SK-N-SH (cell line): ENCODE data around the gene TMEM138. TPM values are rescaled to one million over a fixed set of nuclear protein-coding genes. Genes with fewer than 3 reads are reported as not detected.

ENCODE experiments used
- CTCF ChIA-PET: fragments of 300-600, 350-600 bp; formaldehyde crosslinking; extraction: SDS; loops from one replicate; lab custom pipeline; 2021; lab: Yijun Ruan, JAX
- POLR2A ChIA-PET: fragments of 350-600 bp; sonication (Branson Sonifier 250); formaldehyde crosslinking; extraction: SDS; loops from one replicate; lab custom pipeline; 2020; ENCODE audit warnings: antibody characterized with exemption, inconsistent platforms; lab: Yijun Ruan, JAX
- DNase-seq: peaks from one replicate; pipeline ENCODE4 v3.0.0; 2012
- H2AFZ ChIP-seq: fragments of 200-600 bp; sonication (generic); 2 replicates; pipeline ENCODE4 v1.8.1; 2016; ENCODE audit warnings: antibody characterized with exemption, mild to moderate bottlenecking, low read depth
- H3F3A ChIP-seq: fragments of 200-600 bp; sonication (generic); replicated peaks from 2 replicates; pipeline ENCODE3; 2016; ENCODE audit warnings: antibody characterized with exemption, mild to moderate bottlenecking; ENCODE audit not compliant: insufficient read depth
- H3K27ac ChIP-seq, 2 experiments: fragments of 200-500 bp in 1 of 2; fragments of 200-600 bp in 1 of 2; sonication (Bioruptor generic) in 1 of 2; sonication (generic), shearing (Covaris generic) in 1 of 2; 2 replicates each; pipeline versions ENCODE4 v1.5.1 to v1.6.1; 2014 to 2016; ENCODE audit warnings: low read depth in 2 of 2, inconsistent platforms in 1 of 2, low read length in 1 of 2, mild to moderate bottlenecking in 1 of 2, mixed read lengths in 1 of 2
- H3K27me3 ChIP-seq: fragments of 200-600 bp; sonication (generic), shearing (Covaris generic); 2 replicates; pipeline ENCODE4 v1.6.1; 2016; ENCODE audit warnings: mixed run types; ENCODE audit not compliant: insufficient read depth
- H3K36me3 ChIP-seq, 2 experiments: fragments of 200-500 bp in 1 of 2; fragments of 200-600 bp in 1 of 2; sonication (Bioruptor generic) in 1 of 2; sonication (generic) in 1 of 2; replicated peaks in 1 of 2; 2 replicates each; pipeline versions ENCODE3 to v1.5.1; 2014 to 2016; ENCODE audit warnings: low read length in 1 of 2, mild to moderate bottlenecking in 1 of 2; ENCODE audit not compliant: insufficient read depth in 2 of 2, control insufficient read depth in 1 of 2
- H3K4me1 ChIP-seq, 2 experiments: fragments of 200-500 bp in 1 of 2; fragments of 200-600 bp in 1 of 2; sonication (Bioruptor generic) in 1 of 2; sonication (generic), shearing (Covaris generic) in 1 of 2; 2 replicates each; pipeline versions ENCODE4 v1.5.1 to v1.6.1; 2014 to 2016; ENCODE audit warnings: low read depth in 1 of 2, low read length in 1 of 2, mixed run types in 1 of 2; ENCODE audit not compliant: insufficient read depth in 2 of 2, control insufficient read depth in 1 of 2
- H3K4me2 ChIP-seq: fragments of 200-600 bp; sonication (generic), shearing (Covaris generic); 2 replicates; pipeline ENCODE4 v1.6.1; 2017; ENCODE audit warnings: mixed run types
- H3K4me3 ChIP-seq, 2 experiments: fragments of 200-500 bp in 1 of 2; fragments of 200-600 bp in 1 of 2; sonication (Bioruptor generic) in 1 of 2; sonication (generic), shearing (Covaris generic) in 1 of 2; 2 replicates each; pipeline versions ENCODE4 v1.5.1 to v1.8.1; 2014 to 2016; ENCODE audit warnings: low read depth in 2 of 2, inconsistent platforms in 1 of 2, low read length in 1 of 2, mild to moderate bottlenecking in 1 of 2, mixed read lengths in 1 of 2, moderate library complexity in 1 of 2
- H3K79me2 ChIP-seq: fragments of 200-600 bp; sonication (generic); 2 replicates; pipeline ENCODE4 v1.8.1; 2017; ENCODE audit warnings: mild to moderate bottlenecking; ENCODE audit not compliant: insufficient read depth
- H3K9ac ChIP-seq: fragments of 200-600 bp; sonication (generic); 2 replicates; pipeline ENCODE4 v1.6.1; 2017; ENCODE audit warnings: mixed run types
- H3K9me2 ChIP-seq: fragments of 200-600 bp; sonication (generic); 2 replicates; pipeline ENCODE4 v1.6.1; 2017; ENCODE audit warnings: mixed run types
- H3K9me3 ChIP-seq: fragments of 200-600 bp; sonication (generic); 2 replicates; pipeline ENCODE4 v1.6.1; 2017; ENCODE audit warnings: mixed run types, mild to moderate bottlenecking, moderate library complexity
- H4K20me1 ChIP-seq: fragments of 200-600 bp; sonication (generic); 2 replicates; pipeline ENCODE4 v1.6.1; 2017; ENCODE audit warnings: mild to moderate bottlenecking, mixed run types; ENCODE audit not compliant: insufficient read depth
- CHD2 ChIP-seq: fragments of 150-350 bp; IDR thresholded peaks from 2 replicates; pipeline ENCODE4 v1.6.1; 2018; ENCODE audit warnings: low read length; ENCODE audit not compliant: partially characterized antibody
- CTCF ChIP-seq: fragments of 200-600 bp; sonication (generic); IDR thresholded peaks from 2 replicates; pipeline ENCODE4 v1.6.1; 2017; ENCODE audit warnings: antibody characterized with exemption, mild to moderate bottlenecking, moderate library complexity
- FOSL2 ChIP-seq: IDR thresholded peaks from 2 replicates; pipeline ENCODE4 v1.4.0; 2012; ENCODE audit warnings: low read depth, mild to moderate bottlenecking, moderate library complexity, borderline replicate concordance
- JUND ChIP-seq: IDR thresholded peaks from 2 replicates; pipeline ENCODE4 v1.4.0; 2012
- MXI1 ChIP-seq: IDR thresholded peaks from 2 replicates; pipeline ENCODE4 v1.6.1; 2012; ENCODE audit warnings: mild to moderate bottlenecking, low read depth, low read length, improper control_type of control experiment
- NFIC ChIP-seq: IDR thresholded peaks from 2 replicates; pipeline ENCODE4 v1.4.0; 2012; ENCODE audit warnings: borderline replicate concordance
- PBX3 ChIP-seq: IDR thresholded peaks from 2 replicates; pipeline ENCODE4; 2012
- RCOR1 ChIP-seq: fragments of 150-350 bp; IDR thresholded peaks from 2 replicates; pipeline ENCODE4 v1.6.1; 2017; ENCODE audit warnings: antibody characterized with exemption, low read length
- REST ChIP-seq: IDR thresholded peaks from 2 replicates; pipeline ENCODE4 v1.6.1; 2012; ENCODE audit warnings: mild to moderate bottlenecking, low read depth, low read length, moderate library complexity
- SMC3 ChIP-seq: IDR thresholded peaks from 2 replicates; pipeline ENCODE4 v1.6.1; 2012; ENCODE audit warnings: low read depth, low read length, improper control_type of control experiment
- TAF1 ChIP-seq: IDR thresholded peaks from 2 replicates; pipeline ENCODE4 v1.6.1; 2012; ENCODE audit warnings: low read depth, mild to moderate bottlenecking, low read length, moderate library complexity, borderline replicate concordance
- TCF12 ChIP-seq: IDR thresholded peaks from 2 replicates; pipeline ENCODE4 v1.4.0; 2012
- TEAD4 ChIP-seq: IDR thresholded peaks from 2 replicates; pipeline ENCODE4 v1.4.0; 2012; ENCODE audit warnings: mild to moderate bottlenecking, borderline replicate concordance; ENCODE audit not compliant: insufficient read depth
- USF1 ChIP-seq: IDR thresholded peaks from 2 replicates; pipeline ENCODE4 v1.4.0; 2012; ENCODE audit warnings: low read depth, borderline replicate concordance
- YY1 ChIP-seq: IDR thresholded peaks from 2 replicates; pipeline ENCODE4 v1.4.0; 2012; ENCODE audit warnings: low read depth, mild to moderate bottlenecking
- ZBTB33 ChIP-seq: IDR thresholded peaks from 2 replicates; pipeline ENCODE4 v1.4.0; 2012; ENCODE audit warnings: low read depth, borderline replicate concordance
- WGBS: methylation state at CpG from one replicate; pipeline ENCODE4 v1.1.6; 2017; ENCODE audit warnings: low lambda C conversion rate; 5-methylcytosine and 5-hydroxymethylcytosine counted together
- polyA plus RNA-seq, 3 experiments: library from polyadenylated mRNA; depleted of rRNA; stranded (reverse); fragments of >200 nt; gene quantifications; 2 replicates each; pipeline ENCODE4 v1.2.3, GENCODE V29; 2012

The TMEM138 gene
- polyA plus RNA-seq, 1 of the 3 experiments (the other 2 are of a cell fraction), result 82.2 TPM

DNA sequence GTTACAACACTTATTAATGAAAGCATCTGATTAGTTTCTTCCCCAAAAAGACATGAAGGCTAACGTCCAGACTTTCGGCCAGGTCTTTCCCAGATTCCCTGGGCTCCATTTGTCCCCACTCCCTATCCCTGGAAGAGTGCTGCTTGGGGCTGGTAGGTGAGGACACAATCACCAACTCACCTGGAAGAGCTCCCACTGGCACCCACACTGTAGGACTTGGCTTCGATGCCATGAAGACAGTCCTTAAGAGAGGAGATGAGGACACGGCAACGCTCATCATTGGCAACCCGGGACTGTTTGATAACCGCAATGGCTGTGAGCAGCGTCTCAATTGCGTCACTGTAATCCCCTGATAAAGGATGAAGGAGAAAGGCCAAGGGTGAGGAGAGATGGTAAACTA lies 49.4 kb downstream of the TMEM138 start (continued):
- no peak for TF ChIP-seq REST
- TF ChIP-seq USF1, result no peak

- H3F3A ChIP-seq, result peaks cover 5% of the 10 kb centered on the region
- POLR2A ChIA-PET, result interaction anchor here (0.8 kb wide), 1 partner anchor 12 kb away, joined by 3 read pairs; no protein-coding TSS in a partner anchor
- no peak overlapping the region for H2AFZ ChIP-seq
- 88% methylated on average over 3 of the region's 3 CpGs for WGBS
- H4K20me1 ChIP-seq, result peaks cover 13% of the 10 kb centered on the region
- H3K4me2 ChIP-seq, result no peak overlapping the region
- no peak overlapping the region for H3K9ac ChIP-seq
- peaks cover 76 to 88% of the 10 kb centered on the region in 2 experiments for H3K36me3 ChIP-seq
- H3K27ac ChIP-seq, result no peak overlapping the region
- no peaks in the 10 kb centered on the region for H3K27me3 ChIP-seq
- H3K9me3 ChIP-seq, result no peaks in the 10 kb centered on the region
- CTCF ChIA-PET, result no interaction called here
- DNase-seq, result no peak
- H3K9me2 ChIP-seq, result no peaks in the 10 kb centered on the region
- H3K4me3 ChIP-seq, result no peak overlapping the region
- peaks cover 33% of the 10 kb centered on the region for H3K79me2 ChIP-seq
- H3K4me1 ChIP-seq, result no peaks in the 10 kb centered on the region; a peak in 1 of 4 replicates
- TF ChIP-seq TCF12, result no peak
- TF ChIP-seq RCOR1, result no peak
- no peak for TF ChIP-seq FOSL2
- TF ChIP-seq YY1, result no peak
- no peak for TF ChIP-seq JUND
- no peak for TF ChIP-seq NFIC
- no peak for TF ChIP-seq TEAD4
- TF ChIP-seq PBX3, result no peak
- TF ChIP-seq ZBTB33, result no peak
- no peak for TF ChIP-seq CHD2
- no peak for TF ChIP-seq TAF1
- TF ChIP-seq REST, result no peak
- TF ChIP-seq CTCF, result no peak
- no peak for TF ChIP-seq SMC3
- TF ChIP-seq USF1, result no peak
- TF ChIP-seq MXI1, result no peak
Measured at GRCh38 chr11:61413496-61413895, 51.3 kb downstream of the TMEM138 start.
